Right atrium auricular region (tissue), 2 donors: ENCODE data around the gene PTPRO. TPM values are rescaled to one million over a fixed set of nuclear protein-coding genes. Genes with fewer than 3 reads are reported as not detected.

Experiments
- DNase-seq: peaks from one replicate; pipeline ENCODE4 v3.0.0-alpha.2; 2019; ENCODE audit warnings: low spot score
- H3K27ac ChIP-seq, 2 donors: fragments of 200-600 bp; sonication (generic); 1 replicate in 1 of 2; 2 replicates in 1 of 2; pipeline ENCODE4 v1.5.1; 2016 to 2019
- H3K27me3 ChIP-seq, 2 donors: fragments of 200-600 bp; sonication (generic); one replicate each; pipeline versions ENCODE4 v1.5.1 to v1.6.0; 2017 to 2019
- H3K36me3 ChIP-seq: fragments of 200-600 bp; sonication (generic); one replicate; pipeline ENCODE4 v1.5.1; 2016
- H3K4me1 ChIP-seq, 2 donors: fragments of 200-600 bp; sonication (generic); one replicate each; pipeline versions ENCODE4 v1.5.1 to v1.6.0; 2017 to 2019
- H3K4me3 ChIP-seq, 2 donors: fragments of 200-600 bp; sonication (generic); 1 replicate in 1 of 2; 2 replicates in 1 of 2; pipeline ENCODE4 v1.5.1; 2017 to 2019; ENCODE audit warnings: mild to moderate bottlenecking in 1 of 2, moderate library complexity in 1 of 2
- H3K9me3 ChIP-seq, 2 donors: fragments of 200-600 bp; sonication (generic); one replicate each; pipeline ENCODE4 v1.5.1; 2019
- total RNA-seq, 2 donors: library from RNA; depleted of rRNA; stranded (reverse); fragments of >200 nt; gene quantifications; one replicate each; pipeline ENCODE4 v1.1.0, GENCODE V29; 2016
- TF ChIP-seq, protein P1 (sequence below), 2 donors: fragments of 200-600 bp; sonication (generic); IDR thresholded peaks; one replicate each; pipeline ENCODE4 v1.5.1; 2019; ENCODE audit warnings: antibody characterized with exemption in 2 of 2

The PTPRO gene
- total RNA-seq, 2 donors from 2014 or later = 0.30 to 2.9 TPM

- no peak overlapping the region for H3K27ac ChIP-seq
- TF ChIP-seq, protein P1, sequence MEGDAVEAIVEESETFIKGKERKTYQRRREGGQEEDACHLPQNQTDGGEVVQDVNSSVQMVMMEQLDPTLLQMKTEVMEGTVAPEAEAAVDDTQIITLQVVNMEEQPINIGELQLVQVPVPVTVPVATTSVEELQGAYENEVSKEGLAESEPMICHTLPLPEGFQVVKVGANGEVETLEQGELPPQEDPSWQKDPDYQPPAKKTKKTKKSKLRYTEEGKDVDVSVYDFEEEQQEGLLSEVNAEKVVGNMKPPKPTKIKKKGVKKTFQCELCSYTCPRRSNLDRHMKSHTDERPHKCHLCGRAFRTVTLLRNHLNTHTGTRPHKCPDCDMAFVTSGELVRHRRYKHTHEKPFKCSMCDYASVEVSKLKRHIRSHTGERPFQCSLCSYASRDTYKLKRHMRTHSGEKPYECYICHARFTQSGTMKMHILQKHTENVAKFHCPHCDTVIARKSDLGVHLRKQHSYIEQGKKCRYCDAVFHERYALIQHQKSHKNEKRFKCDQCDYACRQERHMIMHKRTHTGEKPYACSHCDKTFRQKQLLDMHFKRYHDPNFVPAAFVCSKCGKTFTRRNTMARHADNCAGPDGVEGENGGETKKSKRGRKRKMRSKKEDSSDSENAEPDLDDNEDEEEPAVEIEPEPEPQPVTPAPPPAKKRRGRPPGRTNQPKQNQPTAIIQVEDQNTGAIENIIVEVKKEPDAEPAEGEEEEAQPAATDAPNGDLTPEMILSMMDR (IDR thresholded peaks at IDR 0.05) = no peak
- no peaks in the 10 kb centered on the region for H3K36me3 ChIP-seq
- H3K9me3 ChIP-seq = no peaks in the 10 kb centered on the region
- H3K4me3 ChIP-seq = no peak overlapping the region
- no peak for DNase-seq
- H3K4me1 ChIP-seq = no peaks in the 10 kb centered on the region
- no peaks in the 10 kb centered on the region for H3K27me3 ChIP-seq
Observed at GRCh38 chr12:15446807-15447206, 124.5 kb downstream of the PTPRO start.

- H3K27ac ChIP-seq = no peak overlapping the region
- no peaks in the 10 kb centered on the region for H3K27me3 ChIP-seq
- peaks cover 0 to 25% of the 10 kb centered on the region in 2 donors for H3K9me3 ChIP-seq
- DNase-seq = no peak
- H3K36me3 ChIP-seq = no peaks in the 10 kb centered on the region
- no peak overlapping the region for H3K4me3 ChIP-seq
- no peaks in the 10 kb centered on the region for H3K4me1 ChIP-seq
- TF ChIP-seq, protein P1 (IDR thresholded peaks at IDR 0.05) = no peak
Observed at GRCh38 chr12:15453613-15454012, 131.3 kb downstream of the PTPRO start.

GRCh38 chr12:15458008-15458407 lies 135.7 kb downstream of the PTPRO start:
- Histone ChIP-seq H3K36me3 (no peaks in the 10 kb centered on the region), H3K27ac (no peak overlapping the region), H3K9me3 (peaks cover 0 to 39% of the 10 kb centered on the region in 2 donors), H3K4me1 (no peaks in the 10 kb centered on the region), H3K27me3 (no peaks in the 10 kb centered on the region), H3K4me3 (no peak overlapping the region)
- TF ChIP-seq, protein P1 (IDR thresholded peaks at IDR 0.05) = no peak
- DNase-seq = no peak

DNA sequence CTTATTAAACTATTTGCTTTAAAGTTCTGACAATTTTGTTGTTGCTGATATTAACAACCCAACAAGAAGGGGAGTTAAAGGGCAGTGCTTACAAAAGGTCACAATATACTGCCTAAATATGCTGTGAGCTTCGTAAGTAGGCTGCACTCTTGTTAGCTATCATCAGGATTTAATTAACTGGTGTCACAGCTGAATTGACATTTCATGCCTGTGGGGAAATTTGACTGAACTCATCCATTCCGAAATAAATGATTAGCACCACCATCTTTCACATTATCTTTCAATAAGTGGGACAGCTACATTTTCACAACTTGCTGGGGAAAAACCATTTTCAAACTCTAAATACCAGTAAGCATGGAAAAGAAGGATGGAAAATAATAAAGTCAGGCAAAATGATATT lies 146.6 kb downstream of the PTPRO start:
- no peak overlapping the region for H3K4me3 ChIP-seq
- H3K36me3 ChIP-seq = no peaks in the 10 kb centered on the region
- H3K9me3 ChIP-seq = no peaks in the 10 kb centered on the region
- DNase-seq = no peak
- H3K4me1 ChIP-seq = no peaks in the 10 kb centered on the region
- H3K27me3 ChIP-seq = no peaks in the 10 kb centered on the region
- H3K27ac ChIP-seq = no peak overlapping the region
- TF ChIP-seq, protein P1 (IDR thresholded peaks at IDR 0.05) = no peak

DNA sequence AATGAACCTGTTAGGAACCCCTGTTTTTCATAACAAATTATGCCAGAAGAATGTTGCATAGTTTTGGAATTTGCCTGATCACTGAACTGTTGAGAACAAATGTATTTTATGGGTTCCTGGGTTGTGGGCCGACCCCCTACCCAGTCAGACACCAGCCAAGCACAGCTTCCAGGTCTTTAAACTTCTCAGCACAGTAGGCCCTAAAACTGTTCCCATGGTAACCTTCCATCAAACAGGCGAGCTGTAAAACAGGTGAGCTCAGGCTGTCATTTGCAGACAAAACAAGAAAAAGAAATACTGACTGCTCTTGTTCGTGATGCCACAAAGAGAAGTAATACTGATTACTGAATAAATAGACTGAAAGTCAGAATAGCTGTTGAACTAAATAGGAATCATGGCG lies 147.0 kb downstream of the PTPRO start:
- TF ChIP-seq, protein P1 (IDR thresholded peaks at IDR 0.05) = no peak
- no peak for DNase-seq
- Histone ChIP-seq H3K27ac (no peak overlapping the region), H3K27me3 (no peaks in the 10 kb centered on the region), H3K36me3 (no peaks in the 10 kb centered on the region), H3K4me1 (no peaks in the 10 kb centered on the region), H3K9me3 (no peaks in the 10 kb centered on the region), H3K4me3 (no peak overlapping the region)

DNA sequence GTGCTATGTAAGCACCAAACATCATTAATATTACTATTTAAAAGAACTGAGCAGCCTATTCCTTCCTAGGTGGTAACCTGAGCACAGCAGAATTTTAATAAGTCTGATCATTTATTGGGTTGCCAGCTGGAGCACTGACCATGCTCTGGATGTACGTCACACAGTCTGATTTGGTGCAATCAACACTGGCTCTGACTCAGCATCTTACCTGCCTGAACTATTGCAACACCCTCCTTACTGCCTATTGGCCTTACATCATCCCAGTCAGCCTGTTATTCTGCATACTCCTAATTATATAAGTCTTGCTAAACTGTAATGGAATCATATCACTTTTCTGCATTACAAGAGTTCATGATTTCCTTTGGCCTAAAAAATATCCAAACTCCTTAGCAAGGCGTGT lies 149.7 kb downstream of the PTPRO start:
- H3K27ac ChIP-seq = no peak overlapping the region
- no peaks in the 10 kb centered on the region for H3K36me3 ChIP-seq
- no peaks in the 10 kb centered on the region for H3K9me3 ChIP-seq
- no peak overlapping the region for H3K4me3 ChIP-seq
- DNase-seq = no peak
- H3K4me1 ChIP-seq = no peaks in the 10 kb centered on the region
- H3K27me3 ChIP-seq = no peaks in the 10 kb centered on the region
- TF ChIP-seq, protein P1 (IDR thresholded peaks at IDR 0.05) = no peak
